HG03060 (cell line): ENCODE data around the gene OCRL.

Experiments used
- ATAC-seq: cut with Tn5 transposase; IDR thresholded peaks from one replicate; pipeline ENCODE4 v1.9.1; 2021; ENCODE audit warnings: low read depth, moderate number of reproducible peaks; ENCODE audit not compliant: unreplicated experiment

OCRL gene

GRCh38 chrX:129581904-129582303 lies 41.8 kb downstream of the OCRL start:
- ATAC-seq, result no peak

GRCh38 chrX:129585167-129585566 lies 45.1 kb downstream of the OCRL start:
- ATAC-seq, result no peak

- ATAC-seq, result no peak
Measured at GRCh38 chrX:129585691-129586090, 45.6 kb downstream of the OCRL start.

- no peak for ATAC-seq
Measured at GRCh38 chrX:129586446-129586845, 46.4 kb downstream of the OCRL start.

- no peak for ATAC-seq
Measured at GRCh38 chrX:129590596-129590995, 50.5 kb downstream of the OCRL start.

- ATAC-seq, result no peak
Measured at GRCh38 chrX:129593137-129593536, 53.1 kb downstream of the OCRL start.

DNA sequence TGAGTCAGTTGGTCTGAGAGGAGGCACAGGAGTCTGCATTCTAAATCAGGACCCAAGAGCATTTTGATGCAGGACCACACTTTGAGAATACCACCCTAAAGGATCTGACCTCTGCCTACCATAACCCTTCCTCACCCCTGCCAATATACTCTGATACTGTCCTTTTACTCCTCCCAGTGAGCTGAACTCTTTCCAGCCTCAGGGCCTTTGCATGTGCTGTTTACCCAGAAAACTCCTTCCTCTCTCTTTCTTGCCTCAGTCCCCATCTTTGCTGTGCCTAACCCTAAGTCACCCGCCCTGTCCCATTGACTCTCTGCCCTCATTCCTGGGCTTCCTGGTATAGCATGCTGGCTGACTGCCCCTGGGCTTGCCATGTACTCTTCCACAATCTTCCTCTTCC lies 54.7 kb downstream of the OCRL start:
- ATAC-seq, result no peak

GRCh38 chrX:129596077-129596476 lies 56.0 kb downstream of the OCRL start:
- no peak for ATAC-seq

DNA sequence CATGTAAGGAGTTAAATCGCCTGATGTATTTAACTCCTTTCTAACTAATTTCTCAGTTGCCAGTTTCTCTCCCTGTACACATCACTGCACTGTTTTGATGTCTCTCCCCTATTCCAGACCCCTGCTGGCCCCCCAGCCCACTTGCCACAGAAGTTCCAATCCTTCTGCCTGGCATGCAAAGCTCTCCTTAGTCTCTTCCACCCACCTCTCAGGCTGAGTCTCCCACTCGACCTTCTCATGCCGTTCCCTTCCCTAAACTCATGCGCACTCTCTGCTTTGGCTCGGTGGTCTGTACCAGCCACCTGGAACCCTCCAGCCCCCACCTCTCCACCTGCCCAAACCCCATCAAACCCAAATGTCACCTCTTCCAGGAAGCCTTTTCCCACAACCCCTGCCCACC lies 57.8 kb downstream of the OCRL start:
- ATAC-seq, result no peak

- no peak for ATAC-seq
Measured at GRCh38 chrX:129599499-129599898, 59.4 kb downstream of the OCRL start.

DNA sequence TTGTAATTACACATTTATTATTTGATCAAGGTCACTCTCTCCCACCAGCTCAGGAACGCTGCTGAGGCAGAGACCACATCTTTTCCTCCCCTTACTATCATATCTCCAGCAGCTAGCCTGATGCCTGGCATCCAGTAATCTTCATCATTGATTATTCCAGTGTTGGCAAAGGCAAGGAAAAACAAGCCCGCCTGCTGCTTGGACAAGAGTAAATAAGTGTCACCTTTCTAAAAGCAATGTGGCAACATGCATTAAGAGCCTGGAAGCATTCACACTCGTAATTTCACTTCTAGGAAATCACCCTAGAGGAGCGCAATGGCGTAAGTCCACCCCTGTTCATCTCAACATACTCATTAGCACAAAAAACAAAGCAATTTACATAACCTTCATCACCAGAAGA lies 59.9 kb downstream of the OCRL start:
- ATAC-seq, result no peak

GRCh38 chrX:129600981-129601424 lies 60.9 kb downstream of the OCRL start:
- ATAC-seq, result no peak

DNA sequence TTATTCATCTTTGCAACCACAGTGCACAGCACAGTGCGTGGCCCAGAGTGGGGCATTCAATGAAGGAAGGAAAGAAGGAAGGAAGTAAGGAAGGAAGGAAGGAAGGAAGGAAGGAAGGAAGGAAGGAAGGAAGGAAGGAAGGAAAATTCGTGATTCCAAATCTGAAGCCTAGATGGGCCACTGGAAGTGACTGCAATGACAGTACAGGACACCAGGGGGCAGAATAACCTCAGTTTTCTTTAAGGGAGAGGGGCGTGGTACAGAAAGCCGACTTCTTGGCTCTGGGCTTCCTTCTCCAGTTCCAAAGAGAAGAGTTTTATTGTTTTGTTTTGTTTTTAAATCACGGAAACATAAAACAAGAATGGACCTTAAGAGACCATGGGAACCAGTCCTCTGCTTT lies 66.9 kb downstream of the OCRL start:
- ATAC-seq, result no peak

DNA sequence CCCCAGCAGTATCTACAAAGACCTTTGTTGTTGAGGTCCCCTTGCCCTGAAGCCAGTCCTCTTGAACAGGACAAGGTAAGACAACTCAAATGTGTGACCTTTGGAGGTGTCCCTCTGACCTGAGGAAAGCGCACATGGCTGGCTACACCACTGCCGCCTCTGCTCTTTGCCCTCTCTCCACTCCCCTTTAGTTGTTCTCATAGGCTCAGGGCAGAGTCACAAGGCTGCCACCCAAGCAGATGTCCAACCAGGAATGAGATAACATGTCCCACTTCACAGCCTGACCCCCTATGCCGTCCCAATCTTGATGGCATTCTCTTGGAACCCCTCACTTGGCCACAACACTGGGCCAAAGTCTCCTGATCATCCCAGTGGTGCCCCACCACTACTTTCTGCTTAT lies 68.4 kb downstream of the OCRL start:
- ATAC-seq, result no peak

DNA sequence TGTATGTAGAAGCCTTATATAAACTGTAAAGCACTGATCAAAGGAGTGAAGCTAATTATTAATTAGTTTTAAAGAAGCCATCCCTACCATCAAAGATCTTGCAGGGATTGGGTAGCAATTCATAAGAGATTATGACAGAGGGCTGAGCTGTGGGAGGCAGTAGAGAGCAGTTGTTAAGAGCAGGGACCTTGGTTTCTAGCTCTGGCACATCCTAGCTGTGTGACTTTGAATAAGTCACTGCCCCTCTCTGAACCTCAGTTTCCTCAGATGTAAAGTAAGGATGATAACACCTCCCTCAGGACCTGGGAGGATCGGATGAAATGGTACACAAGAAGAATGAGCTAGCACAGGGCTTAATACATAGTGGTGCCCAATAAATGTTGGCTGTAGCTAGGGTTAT lies 69.3 kb downstream of the OCRL start:
- no peak for ATAC-seq

- no peak for ATAC-seq
Measured at GRCh38 chrX:129612396-129612795, 72.3 kb downstream of the OCRL start.

DNA sequence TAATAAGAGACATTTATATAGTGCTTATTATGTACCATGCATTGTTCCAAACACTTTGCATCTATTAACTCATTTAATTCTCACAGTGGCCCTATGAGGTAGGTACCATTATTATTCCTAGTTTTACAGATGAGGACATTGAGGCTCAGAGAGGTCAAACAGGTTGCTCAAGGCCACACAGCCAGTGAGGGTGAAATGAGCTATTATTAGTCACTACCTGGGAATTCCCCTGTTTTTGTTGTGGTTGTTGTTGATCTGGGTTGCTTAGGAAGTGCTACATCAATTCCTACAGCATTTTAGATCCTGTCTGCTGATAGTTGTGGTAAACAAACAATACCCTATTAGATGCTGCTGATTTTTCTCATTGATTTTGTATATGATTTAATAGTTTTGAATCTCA lies 73.5 kb downstream of the OCRL start:
- ATAC-seq, result no peak

DNA sequence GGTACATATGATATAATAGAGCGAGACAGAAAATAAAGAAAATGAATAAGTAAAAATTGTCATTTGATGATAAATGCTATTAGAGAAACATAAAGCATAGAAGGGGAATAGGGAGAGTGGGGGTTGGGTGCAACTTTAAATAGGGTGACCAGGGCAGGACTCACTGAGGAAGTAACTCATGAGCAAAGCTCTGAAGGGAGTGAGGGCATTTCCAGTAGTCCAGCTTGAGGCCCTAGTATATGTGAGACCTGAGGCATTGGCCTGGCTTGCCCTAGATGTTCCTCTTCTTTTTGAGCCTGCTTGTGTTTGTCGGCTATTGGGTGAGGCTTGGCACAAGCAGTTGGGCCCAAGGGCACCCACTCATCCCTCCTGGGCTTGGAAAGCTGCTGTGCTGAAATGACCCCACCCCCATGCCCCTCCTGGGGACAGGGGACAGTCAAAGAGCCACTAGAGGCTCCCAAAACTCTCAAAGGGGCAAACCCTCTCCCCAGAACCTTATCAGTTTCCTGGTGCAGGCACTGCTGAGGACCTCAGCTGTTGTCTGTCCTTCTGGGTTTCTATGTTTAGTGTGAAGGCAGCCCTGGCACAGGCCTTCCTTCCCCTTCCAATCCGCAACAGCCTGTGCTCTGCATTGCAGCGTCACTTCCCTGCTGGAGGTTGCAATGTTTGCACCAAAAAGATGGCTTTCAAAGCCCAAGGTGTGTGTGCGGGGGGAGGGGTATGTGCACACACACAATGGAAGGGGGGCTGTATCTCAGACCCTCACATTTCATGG lies 74.6 kb downstream of the OCRL start:
- no peak for ATAC-seq

DNA sequence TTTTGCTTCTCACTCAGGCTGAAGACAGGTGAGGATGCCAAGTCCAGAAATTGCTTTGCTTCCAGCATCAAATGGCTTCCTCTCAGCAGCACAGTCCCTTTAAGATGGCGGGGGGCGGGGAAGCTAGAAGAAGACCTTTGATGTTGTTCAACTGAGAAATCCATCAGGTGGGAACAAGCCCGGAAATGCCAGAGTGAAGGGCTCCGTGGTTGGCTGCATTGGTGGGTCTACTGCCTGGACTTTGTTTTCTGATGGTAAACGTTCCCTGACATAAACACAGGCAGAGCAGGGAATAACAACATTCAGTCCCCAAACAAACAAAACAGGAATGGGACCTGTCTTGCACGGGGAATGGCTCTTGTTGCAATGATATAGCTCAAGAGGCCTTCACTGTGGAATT lies 77.4 kb downstream of the OCRL start:
- no peak for ATAC-seq

- no peak for ATAC-seq
Measured at GRCh38 chrX:129618997-129619396, 78.9 kb downstream of the OCRL start.

- no peak for ATAC-seq
Measured at GRCh38 chrX:129622757-129623301, 82.8 kb downstream of the OCRL start.

DNA sequence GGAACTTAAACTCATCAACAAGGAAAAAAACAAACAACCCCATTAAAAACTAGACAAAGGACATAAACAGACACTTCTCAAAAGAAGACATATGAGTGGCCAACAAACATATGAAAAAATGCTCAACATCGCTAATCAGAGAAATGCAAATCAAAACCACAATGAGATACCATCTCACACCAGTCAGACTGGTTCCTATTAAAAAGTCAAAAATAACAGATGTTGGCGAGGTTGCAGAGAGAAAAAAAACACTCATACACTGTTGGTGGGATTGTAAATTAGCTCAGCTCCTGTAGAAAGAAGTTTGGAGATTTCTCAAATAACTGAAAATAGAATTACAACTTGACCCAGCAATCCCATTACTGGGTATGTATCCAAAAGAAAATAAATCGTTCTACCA lies 86.0 kb downstream of the OCRL start:
- no peak for ATAC-seq
